GM19328 (cell line): ENCODE results near the gene CIROP.

Source experiments
- ATAC-seq: cut with Tn5 transposase; IDR thresholded peaks from one replicate; pipeline ENCODE4 v1.9.1; 2021; ENCODE audit warnings: mild to moderate bottlenecking, moderate library complexity; ENCODE audit not compliant: unreplicated experiment

The CIROP gene, protein sequence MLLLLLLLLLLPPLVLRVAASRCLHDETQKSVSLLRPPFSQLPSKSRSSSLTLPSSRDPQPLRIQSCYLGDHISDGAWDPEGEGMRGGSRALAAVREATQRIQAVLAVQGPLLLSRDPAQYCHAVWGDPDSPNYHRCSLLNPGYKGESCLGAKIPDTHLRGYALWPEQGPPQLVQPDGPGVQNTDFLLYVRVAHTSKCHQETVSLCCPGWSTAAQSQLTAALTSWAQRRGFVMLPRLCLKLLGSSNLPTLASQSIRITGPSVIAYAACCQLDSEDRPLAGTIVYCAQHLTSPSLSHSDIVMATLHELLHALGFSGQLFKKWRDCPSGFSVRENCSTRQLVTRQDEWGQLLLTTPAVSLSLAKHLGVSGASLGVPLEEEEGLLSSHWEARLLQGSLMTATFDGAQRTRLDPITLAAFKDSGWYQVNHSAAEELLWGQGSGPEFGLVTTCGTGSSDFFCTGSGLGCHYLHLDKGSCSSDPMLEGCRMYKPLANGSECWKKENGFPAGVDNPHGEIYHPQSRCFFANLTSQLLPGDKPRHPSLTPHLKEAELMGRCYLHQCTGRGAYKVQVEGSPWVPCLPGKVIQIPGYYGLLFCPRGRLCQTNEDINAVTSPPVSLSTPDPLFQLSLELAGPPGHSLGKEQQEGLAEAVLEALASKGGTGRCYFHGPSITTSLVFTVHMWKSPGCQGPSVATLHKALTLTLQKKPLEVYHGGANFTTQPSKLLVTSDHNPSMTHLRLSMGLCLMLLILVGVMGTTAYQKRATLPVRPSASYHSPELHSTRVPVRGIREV

DNA sequence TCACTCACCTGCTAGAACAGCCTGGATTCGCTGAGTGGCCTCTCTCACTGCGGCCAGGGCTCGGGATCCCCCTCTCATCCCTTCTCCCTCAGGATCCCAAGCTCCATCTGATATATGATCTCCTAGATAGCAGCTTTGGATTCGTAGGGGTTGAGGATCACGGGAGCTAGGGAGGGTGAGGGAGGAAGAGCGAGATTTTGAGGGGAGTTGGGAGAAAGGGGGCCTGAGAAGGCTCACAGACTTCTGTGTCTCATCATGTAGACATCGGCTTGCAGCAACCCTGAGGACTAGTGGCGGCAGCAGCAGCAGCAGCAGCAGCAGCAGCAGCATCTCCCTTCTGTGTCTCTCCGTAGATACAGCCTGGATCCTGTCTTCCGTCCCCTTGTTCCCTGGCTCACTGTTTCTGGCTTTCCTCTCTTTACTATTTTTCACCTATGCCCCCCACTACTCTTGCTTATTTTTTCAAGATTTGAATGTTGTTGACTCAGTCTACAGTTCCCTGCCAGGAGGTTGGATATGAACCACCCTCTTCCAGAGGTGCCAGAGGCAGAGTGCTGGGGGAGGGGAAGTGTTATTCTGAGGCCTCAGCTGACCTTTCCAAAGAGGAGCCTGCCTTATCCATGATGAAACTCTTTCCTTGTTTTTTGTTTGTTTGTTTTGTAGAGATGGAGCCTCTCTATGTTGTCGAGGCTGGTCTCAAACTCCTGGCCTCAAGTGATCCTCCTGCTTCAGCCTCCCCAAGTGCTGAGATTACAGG is at the start of gene CIROP:
Gene CIROP (minus strand): TSS at position 399 of the 757 bp plus-strand sequence. CDS start 69 bp downstream, at position 330.
- ATAC-seq, result no peak

DNA sequence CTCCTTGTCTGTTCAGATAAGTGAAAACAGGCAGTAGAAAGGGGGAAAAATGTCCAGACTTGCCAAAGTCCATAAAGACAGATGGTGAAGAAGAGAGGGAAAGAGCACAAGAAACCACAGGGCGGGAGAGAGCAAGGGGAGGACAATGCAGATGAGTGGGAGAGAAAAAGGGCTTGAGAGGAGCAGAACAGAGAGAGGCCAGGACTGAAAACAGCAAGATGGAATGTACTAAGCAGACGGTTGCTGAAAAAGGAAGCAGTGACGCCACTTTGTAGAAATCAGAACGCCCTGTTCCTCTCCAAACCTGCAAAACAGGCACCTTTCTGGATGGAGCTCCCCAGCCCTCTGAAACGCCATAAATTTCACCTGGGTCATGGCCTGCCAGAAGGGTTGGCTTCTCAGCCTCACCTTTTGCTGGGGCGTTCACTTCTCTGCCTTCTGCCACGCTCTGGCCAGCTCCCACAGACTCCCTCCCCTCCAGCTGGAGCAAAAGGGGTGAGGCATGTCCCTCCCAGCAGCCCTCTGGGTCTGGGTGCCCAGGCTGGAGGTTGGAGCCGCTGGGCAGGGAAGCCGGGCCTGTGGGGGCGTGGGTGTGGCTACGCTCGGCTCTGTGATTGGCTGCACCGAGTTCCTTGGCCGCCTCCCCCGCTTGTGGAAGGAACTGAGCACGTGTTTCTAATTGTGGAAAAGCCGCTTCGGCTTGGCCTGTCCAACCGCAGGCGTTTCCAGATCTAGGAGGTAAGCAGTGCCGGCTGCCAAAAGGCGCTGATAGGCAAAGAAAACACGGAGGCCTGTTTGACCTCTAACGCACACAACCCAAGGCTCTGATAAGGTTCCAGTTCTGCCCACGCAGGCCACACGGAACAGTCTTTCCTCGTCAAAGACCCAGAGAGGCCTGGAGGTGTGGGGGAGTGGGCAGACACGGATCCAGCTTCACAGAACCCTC is 49.3 kb upstream of the CIROP start:
- ATAC-seq, result no peak

DNA sequence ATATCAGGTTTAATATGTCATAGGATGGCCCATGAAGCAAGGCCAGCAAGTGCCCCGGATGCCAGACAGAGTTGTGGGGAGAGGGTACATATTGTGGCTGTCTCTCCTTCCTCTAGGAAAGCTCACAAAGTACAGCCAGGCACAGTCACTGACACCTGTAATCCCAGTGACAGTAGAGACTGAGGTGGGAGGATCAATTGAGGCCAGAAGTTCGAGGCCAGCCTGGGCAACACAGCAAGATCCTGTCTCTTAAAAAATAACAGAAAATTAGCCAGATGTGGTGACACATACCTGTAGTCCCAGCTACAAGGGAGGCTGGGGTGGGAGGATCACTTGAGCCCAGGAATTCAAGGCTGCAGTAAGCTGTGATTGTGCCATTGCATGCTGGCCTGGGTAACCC is 46.6 kb upstream of the CIROP start:
- no peak for ATAC-seq

DNA sequence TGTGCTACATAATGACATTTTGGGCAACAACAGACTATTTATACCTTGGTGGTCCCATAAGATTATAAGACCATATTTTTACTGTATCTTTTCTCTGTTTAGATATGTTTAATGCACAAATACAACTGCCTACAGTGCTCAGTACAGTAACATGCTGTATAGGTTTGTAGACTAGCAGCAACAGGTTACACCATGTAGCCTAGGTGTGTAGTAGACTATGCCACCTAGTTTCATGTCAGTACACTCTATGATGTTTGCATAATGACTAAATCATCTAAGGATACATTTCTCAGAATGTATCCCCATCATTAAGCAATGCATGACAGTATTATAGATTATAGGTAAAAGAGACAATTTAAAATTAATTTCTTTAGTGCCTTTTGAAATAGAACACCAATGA is 45.0 kb upstream of the CIROP start:
- ATAC-seq, result no peak

DNA sequence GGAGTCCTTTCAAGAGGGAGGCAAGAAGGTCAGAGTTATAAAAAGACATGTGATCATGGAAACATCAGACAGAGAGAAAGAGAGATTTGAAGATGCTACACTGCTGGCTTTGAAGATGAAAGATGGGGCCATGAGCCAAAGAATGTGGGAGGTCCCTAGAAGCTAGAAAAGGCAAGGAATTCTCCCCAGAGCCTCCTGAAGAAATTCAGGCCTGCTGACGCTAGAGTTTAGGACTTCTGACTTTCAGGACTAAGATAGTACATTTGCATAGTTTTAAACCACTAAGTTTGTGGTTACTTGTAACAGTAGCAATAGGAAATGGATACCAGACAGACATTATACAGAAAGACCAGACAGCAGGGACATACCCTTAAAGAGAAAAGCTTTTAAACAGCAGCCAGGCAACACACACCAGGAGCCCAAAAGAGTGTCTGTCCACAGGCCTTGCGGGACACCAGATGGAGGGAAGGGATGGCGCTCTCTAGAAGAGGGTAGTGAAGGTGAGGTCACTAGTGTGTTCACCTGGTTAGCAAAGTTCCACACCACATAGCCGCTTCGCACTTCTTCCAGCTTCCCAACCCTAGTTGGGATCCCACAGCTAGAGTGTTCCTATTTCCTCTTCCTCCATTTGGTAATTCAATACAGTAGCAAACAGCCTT is 43.9 kb upstream of the CIROP start:
- ATAC-seq, result no peak

DNA sequence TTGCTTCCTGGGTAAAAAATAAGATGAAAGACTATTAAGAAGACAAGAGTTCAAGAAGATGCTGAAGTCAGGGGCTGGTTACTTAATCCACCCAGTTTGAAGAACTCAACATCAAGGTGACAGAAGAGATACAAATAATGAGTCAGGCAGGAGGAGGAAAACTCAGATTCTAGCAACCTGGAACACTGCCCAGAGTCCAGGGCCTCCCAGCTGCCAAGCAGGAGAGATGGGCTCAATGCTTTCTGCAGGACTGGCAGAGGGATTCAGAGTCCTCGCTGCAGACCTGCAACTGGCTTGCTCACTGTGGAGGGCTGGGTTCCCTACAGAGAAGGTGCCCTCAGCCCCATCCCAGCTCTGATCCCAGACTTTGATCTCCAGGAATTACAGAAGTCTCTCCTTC is 42.9 kb upstream of the CIROP start:
- ATAC-seq, result no peak

DNA sequence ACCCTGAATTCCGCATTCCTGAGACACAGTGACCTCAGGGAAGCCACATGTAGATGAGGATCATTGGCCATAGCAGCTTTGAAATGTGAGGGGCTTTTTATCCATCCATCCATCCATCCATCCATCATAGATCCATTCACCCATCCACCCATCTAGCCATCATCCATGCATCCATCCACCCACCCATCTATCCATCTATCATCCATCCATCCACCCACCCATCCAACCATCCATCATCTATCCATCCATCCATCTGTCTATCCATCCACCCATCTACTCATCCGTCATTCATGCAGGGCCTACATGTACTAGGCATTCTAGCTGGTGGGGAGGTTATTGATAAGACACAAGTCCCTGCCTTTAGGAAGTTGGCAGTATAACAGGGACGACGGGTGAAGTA is 42.2 kb upstream of the CIROP start:
- no peak for ATAC-seq

DNA sequence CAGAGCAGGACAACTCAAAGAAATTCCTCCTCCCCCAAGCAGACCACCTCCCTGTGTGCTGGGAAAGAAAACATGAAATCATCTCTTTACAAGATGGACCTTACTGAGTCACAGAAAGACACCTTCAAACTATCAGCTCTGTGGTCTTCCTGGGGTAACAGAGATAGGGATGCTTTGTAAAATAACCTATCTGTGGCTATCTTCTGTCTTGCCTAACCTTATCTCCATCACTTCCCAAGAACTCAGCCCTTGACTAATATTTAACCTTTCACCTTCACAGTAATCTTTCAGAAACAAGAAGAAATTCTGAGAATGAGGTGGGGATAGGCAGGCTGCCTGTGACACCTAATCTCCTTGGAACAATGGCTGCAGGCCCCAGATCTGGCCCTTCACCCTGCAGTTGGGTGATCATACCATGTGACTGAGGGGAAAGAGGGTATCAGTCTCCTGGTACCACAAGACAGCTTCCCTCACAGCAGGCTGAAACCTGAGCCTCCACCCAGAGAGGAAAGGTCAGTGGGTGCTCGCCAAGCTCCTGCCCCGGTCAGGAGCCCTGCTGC is 41.6 kb upstream of the CIROP start:
- no peak for ATAC-seq

DNA sequence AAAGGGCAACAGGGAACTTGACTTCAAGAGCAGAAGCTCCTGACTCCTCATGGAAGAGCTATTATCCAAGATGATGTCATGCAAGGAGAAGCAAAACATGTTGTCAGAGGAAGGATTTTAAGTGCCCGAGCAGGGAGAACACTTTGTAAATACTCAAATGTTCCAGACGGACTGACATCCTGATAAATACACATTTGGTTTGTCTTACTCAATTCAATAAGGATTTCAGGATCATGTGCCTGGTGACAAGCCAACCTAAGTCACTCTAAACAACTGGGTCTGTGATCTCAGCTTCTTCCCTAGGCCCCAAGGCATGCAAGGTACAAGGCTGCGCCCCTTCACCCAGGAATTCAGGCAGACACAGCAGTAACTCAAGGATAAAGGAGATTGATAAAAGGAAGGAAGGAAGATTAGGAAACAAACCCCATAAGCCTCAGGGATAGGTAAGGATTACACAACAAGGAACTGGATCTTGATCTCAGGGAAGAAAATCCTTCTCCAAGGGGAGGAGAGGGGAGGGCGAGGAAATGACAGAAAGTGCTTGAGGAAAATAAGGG is 41.1 kb upstream of the CIROP start:
- no peak for ATAC-seq

DNA sequence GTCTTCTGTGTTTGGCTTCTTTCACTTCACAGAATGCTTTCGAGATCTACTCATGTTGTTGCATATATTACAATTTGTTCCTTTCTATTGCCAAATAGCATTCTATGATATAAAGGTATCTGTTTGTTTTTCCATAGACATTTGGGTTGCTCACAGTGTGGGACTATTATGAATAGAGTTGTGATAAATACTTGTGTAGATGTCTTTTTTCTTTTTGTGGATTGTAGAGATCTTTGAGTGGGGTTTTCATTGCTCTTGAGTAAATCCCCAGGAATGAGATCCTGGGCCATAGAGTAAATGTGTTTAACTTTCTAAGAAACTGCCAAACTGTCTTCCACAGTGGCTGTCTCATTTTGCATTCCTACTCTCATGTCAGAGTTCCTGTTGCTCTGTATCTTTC is 39.1 kb upstream of the CIROP start:
- no peak for ATAC-seq

DNA sequence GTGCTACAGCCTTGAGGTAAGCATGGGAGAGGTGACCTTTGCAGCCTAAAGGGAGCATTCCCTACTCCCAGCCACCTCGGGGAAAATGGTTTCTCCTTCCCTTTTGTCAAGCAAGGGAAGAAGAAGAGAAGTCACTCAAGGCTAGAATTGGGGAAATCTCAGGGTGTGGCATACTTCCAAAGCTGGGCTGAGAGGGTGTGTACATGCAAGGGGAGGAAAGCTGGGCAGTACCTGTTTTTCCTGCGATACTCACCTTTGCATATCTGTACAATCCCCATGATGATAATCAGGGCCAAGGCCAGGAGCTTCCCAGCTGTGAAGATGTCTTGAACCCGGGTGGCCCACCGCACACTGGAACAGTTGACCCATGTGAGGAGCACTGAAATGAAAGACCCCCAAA is 38.0 kb upstream of the CIROP start:
- no peak for ATAC-seq

DNA sequence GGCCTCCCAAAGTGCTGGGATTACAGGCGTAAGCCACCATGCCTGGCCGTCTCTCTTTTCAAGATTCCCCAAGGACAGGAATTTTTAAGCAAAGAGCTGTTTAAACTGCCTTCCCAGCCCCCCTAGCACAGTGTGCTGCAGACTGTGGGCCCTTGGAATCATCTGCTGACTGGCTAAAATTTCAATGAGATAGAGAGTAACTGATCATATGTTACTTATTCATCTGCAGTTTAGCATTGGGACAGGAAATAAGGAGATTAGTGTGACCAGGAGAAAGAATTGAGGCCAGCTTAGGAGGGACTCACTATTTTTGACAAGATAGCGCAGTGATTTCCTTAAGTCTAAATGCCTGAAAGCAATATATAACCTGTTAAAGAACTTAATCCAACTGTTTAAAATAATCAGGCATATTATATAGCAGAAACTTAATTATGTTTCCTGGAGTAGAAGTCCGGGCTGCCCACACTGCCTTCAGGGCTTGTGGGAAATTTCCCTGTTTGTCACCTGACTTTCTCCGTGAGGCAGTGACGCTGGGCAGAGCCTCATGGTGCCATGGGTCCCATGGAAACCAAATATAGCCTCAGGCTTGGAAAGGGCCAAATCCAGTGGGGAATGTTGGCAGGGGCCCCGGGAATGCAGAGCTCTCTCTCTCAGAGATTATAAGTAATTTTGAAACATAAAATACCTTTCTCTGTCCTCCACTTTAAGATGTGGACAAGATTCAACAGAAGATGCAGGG is 37.1 kb upstream of the CIROP start:
- ATAC-seq, result no peak

DNA sequence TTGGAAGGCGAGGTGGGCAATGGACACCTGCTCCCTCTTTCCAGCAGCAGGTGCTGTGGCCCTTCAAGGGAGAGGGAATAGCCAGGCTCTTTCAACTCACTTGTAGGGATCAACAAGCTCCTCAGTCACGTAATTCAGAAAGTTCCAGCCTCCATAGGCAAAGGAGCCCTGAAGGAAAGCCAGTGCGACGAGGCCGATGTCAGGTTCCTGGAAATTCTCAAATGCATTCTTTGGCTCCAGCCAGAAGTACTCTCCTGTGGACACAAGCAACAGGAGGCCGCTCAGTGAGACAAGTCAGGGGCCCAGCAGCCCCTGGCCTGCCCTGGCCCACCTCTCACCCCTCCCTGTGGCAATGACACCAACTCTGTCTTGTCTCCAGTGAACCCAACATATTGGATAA is 35.6 kb upstream of the CIROP start:
- no peak for ATAC-seq

DNA sequence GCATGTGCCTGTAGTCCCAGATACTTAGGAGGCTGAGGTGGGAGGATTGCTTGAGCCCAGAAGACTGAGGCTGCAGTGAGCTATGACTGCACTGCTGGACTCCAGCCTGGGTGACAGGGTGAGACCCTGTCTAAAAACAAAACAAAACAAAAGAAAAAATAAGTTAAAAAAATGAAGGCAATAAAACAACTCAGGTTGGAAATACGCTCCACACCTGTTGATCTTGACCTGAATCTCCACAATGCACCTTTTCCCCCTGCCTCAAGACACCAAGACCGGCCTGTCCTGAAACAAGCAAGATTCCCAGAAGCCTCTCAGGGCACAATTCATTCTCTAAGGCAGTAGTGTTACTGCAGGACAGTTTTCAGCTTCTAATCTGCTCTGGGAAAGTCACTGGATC is 35.1 kb upstream of the CIROP start:
- ATAC-seq, result no peak

DNA sequence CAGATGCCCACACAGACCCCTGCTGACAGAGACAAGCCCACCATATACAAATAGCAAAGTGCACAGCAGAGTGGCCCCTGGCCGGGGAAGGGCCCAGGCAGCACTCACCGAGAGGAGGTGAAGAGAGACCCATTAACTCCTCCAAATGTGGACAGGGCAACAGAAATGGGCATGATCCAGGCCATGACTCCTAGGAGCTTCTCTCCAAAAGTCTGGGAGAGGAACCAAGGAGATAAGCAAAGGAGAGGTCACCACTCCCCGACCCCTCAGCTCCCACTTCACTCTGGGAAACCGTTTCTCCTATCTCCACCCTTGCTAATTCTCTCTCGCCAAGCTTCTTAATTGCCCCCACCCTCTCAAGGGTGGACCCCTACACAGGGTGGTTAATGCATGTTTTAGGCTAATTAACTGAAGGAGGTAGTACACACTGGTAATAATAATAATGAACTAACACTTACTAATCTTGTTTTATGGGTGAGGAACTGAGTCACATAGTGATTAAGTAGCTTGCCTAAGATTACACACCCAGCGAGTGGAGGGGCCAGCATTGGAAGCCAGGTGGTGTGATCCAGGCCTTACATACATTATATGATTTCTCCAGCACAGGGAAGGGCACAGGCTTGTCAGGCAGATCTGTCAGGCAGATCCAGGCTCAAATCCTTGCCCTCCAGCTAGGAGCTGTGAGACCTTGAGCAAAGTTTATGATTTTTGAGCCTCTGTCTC is 33.2 kb upstream of the CIROP start:
- ATAC-seq, result no peak

DNA sequence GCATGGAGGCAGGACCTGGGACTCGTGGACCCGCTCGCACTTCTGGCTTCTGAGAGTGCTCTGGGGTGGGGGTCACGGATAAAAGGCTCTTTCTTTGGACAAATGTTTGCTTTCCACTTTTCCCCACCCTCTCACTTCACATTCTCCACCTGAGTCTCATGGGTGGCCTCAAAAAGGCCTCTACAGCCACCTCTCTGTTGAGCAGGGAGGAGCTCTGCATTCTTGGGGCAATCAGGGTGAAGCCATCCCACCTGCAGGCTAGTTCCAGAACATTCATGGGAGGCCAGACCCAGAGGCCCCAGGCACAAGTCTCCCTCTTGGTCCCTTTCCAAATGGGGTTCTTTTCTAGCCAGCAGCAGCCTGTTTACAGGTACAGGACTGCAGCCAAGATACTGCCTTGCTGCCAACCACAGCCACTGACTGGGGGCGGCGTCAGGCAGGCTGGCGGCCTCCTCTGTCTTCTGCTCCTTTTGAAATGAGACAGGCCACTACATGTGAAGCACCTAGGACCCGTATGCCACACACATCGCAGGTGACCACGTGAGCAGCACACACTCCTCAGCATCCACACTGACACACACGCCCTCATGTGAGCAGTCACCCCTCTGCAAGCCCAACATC is 32.5 kb upstream of the CIROP start:
- ATAC-seq, result no peak

DNA sequence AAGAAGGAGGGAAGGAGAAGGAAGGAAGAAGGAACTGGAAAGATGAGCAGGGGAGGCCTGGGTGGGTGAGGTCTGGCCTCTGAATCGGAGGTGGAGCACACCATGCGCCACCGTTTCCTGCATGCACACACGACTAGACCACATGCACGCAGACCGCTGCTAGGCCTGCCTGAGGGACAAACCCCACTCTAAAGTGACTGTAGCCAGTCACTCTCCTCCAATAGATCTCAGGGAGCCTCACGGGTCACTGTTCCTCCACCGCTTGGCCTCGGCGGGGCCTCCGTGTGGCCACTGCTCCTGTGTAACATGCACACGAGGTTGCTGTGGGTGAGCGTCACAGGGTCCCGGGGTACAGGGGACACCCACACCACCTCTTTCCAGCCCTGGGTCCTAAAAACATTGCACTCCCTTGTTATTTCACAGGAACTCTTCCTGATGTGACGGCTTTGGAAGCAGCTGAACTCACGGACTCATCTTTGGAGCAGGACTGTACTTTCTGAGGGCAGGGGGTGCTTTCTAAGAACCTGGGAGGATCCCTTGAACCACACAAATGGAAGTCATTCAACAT is 31.9 kb upstream of the CIROP start:
- no peak for ATAC-seq
